Stimulated activated naive CD8-positive, alpha-beta T cell treated with anti-CD3 and anti-CD28 coated beads, Interleukin-15, amount 100 ng/mL, for 72 hours (primary cell): ENCODE measurements around the gene KIF24.
"Not testable (repeated sequence)": the region's sequence is repeated elsewhere in the genome, so short reads cannot be mapped to it uniquely, and the experiment has no call there.

Experiments
- ATAC-seq: fragments of 150-1000 bp; cut with Tn5 transposase; 2 replicates; pipeline ENCODE4 v1.10.0; 2021; ENCODE audit warnings: mild to moderate bottlenecking, moderate library complexity
- DNase-seq, 2 donors: peaks; one replicate each; pipeline ENCODE4 v3.0.0; 2021 to 2022
- H3K27ac Mint-ChIP-seq, 2 donors: one replicate each; pipeline ENCODE4 v1.8.0; 2022; ENCODE audit warnings: mild to moderate bottlenecking in 2 of 2, mixed read lengths in 2 of 2, moderate library complexity in 2 of 2
- H3K27me3 Mint-ChIP-seq: one replicate; pipeline ENCODE4 v1.8.0; 2022; ENCODE audit warnings: mixed read lengths
- H3K4me1 Mint-ChIP-seq: one replicate; pipeline ENCODE4 v1.8.0; 2022; ENCODE audit warnings: mild to moderate bottlenecking, mixed read lengths
- H3K4me3 Mint-ChIP-seq, 2 donors: one replicate each; pipeline ENCODE4 v1.8.0; 2022; ENCODE audit warnings: mild to moderate bottlenecking in 2 of 2, mixed read lengths in 2 of 2, moderate library complexity in 1 of 2
- H3K9me3 Mint-ChIP-seq, 2 donors: one replicate each; pipeline ENCODE4 v1.8.0; 2022; ENCODE audit warnings: mixed read lengths in 2 of 2

Gene KIF24

GRCh38 chr9:34338665-34339385 is 9.8 kb upstream of the KIF24 start:
- ATAC-seq (no peak), DNase-seq (no peak)
- Mint-ChIP-seq H3K9me3 (no peaks in the 10 kb centered on the region), H3K4me1 (peaks cover 10% of the 10 kb centered on the region), H3K4me3 (no peak overlapping the region), H3K27me3 (no peaks in the 10 kb centered on the region), H3K27ac (no peak overlapping the region)

- H3K4me1 Mint-ChIP-seq, result peaks cover 10% of the 10 kb centered on the region
- not testable (repeated sequence) for H3K27ac Mint-ChIP-seq, H3K27me3 Mint-ChIP-seq, DNase-seq, H3K4me3 Mint-ChIP-seq, ATAC-seq, H3K9me3 Mint-ChIP-seq
Measured at GRCh38 chr9:34338079-34338478, 9.0 kb upstream of the KIF24 start.

DNA sequence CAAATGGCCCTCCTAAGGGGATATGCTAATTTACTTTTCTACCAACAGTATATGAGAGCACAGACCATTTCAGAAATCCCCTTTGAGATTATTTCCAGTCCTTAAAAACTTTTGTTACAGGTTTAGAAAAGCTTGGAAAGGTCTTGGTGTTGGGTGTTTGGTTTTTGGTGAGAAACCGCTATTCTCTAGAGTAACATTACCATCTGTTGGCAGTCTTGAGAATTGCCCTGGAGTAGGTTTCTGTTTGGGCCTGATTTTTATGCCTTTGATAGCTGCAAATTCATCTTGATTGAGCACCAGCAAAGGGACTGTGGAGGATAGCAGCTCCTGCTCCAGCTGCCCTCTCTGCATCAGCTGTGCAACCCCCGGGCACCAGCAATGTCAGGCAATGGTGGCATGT is 8.3 kb upstream of the KIF24 start:
- no peak for DNase-seq
- H3K9me3 Mint-ChIP-seq, result no peaks in the 10 kb centered on the region
- peaks cover 16% of the 10 kb centered on the region for H3K4me1 Mint-ChIP-seq
- H3K27ac Mint-ChIP-seq, result no peak overlapping the region
- H3K4me3 Mint-ChIP-seq, result no peak overlapping the region
- H3K27me3 Mint-ChIP-seq, result no peaks in the 10 kb centered on the region
- no peak for ATAC-seq

GRCh38 chr9:34335376-34335775 is 6.3 kb upstream of the KIF24 start:
- H3K27ac Mint-ChIP-seq, result no peak overlapping the region
- no peaks in the 10 kb centered on the region for H3K9me3 Mint-ChIP-seq
- H3K4me3 Mint-ChIP-seq, result no peak overlapping the region
- peaks cover 32% of the 10 kb centered on the region for H3K4me1 Mint-ChIP-seq
- no peak for DNase-seq
- no peaks in the 10 kb centered on the region for H3K27me3 Mint-ChIP-seq
- ATAC-seq, result no peak

DNA sequence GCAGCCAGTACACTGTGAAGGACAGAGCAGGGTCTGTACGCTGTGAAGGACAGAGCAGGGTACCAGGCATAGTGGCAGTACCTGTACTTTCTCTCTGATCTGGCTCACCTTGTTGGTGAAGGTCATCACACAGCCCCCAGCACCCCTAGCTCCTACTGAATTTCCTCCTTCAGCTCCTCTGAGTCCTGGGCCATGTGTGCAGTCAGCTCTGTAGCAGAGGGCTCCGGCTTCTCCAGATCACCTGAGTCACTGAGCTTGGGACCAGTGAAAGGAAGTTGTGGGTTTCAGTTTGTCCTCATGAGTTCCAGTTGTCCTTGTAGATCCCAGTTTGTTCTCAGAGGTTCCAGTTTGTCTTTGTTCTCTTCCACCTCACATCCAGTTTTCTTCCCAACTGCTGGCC is 5.8 kb upstream of the KIF24 start:
- H3K9me3 Mint-ChIP-seq, result no peaks in the 10 kb centered on the region
- H3K27me3 Mint-ChIP-seq, result no peaks in the 10 kb centered on the region
- DNase-seq, result no peak
- ATAC-seq, result no peak
- peaks cover 37% of the 10 kb centered on the region for H3K4me1 Mint-ChIP-seq
- H3K27ac Mint-ChIP-seq, result no peak overlapping the region
- H3K4me3 Mint-ChIP-seq, result no peak overlapping the region

GRCh38 chr9:34334337-34334824 is 5.3 kb upstream of the KIF24 start:
- H3K4me1 Mint-ChIP-seq, result peaks cover 39% of the 10 kb centered on the region
- H3K9me3 Mint-ChIP-seq, result no peaks in the 10 kb centered on the region
- H3K27ac Mint-ChIP-seq, result peak overlapping the region; percentile 69 to 87
- no peak for ATAC-seq
- no peak for DNase-seq
- no peak overlapping the region for H3K4me3 Mint-ChIP-seq
- H3K27me3 Mint-ChIP-seq, result no peaks in the 10 kb centered on the region

GRCh38 chr9:34333836-34334235 is 4.8 kb upstream of the KIF24 start:
- Mint-ChIP-seq H3K4me3 (no peak overlapping the region), H3K27me3 (no peaks in the 10 kb centered on the region), H3K9me3 (no peaks in the 10 kb centered on the region), H3K27ac (no peak overlapping the region), H3K4me1 (peaks cover 39% of the 10 kb centered on the region)
- no peak for DNase-seq
- ATAC-seq, result no peak

DNA sequence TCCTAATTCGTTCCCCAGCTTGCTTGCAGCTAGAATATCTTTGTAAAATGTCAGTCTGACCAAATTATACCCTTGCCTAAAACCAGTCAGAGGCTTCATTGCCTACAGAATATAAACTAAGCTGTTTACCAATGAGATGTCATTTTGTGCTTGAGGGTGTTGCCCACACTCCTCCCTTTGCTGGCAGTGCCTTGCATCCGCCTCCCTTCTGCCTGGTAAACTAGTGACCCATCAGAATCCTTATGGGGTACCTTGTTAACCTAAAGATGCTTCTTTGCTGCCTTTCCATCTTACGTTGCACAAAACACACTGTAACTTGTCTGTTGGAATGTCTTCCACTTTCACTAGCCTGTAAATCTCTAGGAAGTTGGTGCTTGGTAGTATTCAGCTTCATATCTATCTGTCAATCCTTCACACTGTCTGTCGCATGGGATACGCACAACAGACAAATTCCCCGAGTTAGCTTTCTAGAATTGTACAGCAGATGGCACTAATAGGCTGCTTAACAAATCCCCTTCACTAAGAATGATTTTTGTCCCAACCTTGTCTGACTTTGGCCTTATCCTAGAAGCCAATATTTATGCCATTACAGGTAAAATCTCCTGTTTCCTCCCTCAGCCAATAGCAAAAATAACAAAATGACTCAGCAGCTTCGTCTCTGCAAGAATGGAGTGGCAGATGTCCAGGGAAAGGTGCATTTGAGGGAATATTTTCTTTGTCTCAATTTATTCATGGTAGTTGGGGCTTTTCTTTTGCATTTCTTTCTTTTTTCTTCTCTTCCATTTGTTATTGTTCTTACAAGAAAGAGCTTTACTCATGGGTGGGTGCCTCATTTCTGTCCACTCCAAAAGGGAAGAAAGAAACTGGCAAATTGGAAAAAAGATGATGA is 3.3 kb upstream of the KIF24 start:
- no peak for DNase-seq
- H3K27ac Mint-ChIP-seq, result no peak overlapping the region
- H3K4me1 Mint-ChIP-seq, result peaks cover 47% of the 10 kb centered on the region
- no peaks in the 10 kb centered on the region for H3K27me3 Mint-ChIP-seq
- H3K4me3 Mint-ChIP-seq, result peak overlapping the region in 1 of 2 donors; percentile 19
- no peak for ATAC-seq
- H3K9me3 Mint-ChIP-seq, result no peaks in the 10 kb centered on the region

GRCh38 chr9:34331196-34331595 is 2.1 kb upstream of the KIF24 start:
- no peak for DNase-seq
- no peak overlapping the region for H3K4me3 Mint-ChIP-seq
- H3K4me1 Mint-ChIP-seq, result peaks cover 48% of the 10 kb centered on the region

DNA sequence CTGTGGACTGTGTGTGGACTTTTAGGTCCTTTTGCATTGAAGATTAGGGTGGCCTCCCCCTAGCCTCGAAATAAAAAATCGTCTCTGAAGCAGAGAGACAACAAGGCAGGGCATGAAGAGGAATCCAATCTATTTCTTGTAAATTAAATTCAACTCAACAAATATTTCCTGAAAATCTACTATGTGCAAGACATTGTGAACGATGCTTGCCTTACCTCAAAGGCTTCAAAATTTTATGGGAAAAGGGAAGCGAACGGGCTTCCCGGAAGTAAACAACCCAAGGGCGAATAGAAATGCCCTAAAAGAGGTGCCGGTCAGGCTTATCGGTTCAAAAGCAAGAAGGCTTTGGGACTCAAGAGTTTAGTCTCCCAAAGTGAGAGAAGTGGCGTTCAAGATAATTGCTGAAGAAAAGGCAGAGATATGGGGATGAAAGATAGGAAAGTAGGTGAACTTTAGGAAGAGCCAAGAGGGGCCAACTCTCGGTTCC is 525 bp downstream of the KIF24 start:
- ATAC-seq (no peak), DNase-seq (no peak)
- Mint-ChIP-seq H3K4me1 (peaks cover 38% of the 10 kb centered on the region), H3K9me3 (no peaks in the 10 kb centered on the region), H3K27ac (peak overlapping the region; percentile 99 to 100), H3K27me3 (no peaks in the 10 kb centered on the region), H3K4me3 (peak overlapping the region; percentile 96 to 97)

More at GRCh38 chr9:34331196-34331595, 2.1 kb upstream of the KIF24 start:
- H3K27ac Mint-ChIP-seq, result no peak overlapping the region
- ATAC-seq, result no peak
- no peaks in the 10 kb centered on the region for H3K27me3 Mint-ChIP-seq
- H3K9me3 Mint-ChIP-seq, result no peaks in the 10 kb centered on the region

GRCh38 chr9:34326690-34327089 is 2.4 kb downstream of the KIF24 start:
- H3K27ac Mint-ChIP-seq, result no peak overlapping the region

DNA sequence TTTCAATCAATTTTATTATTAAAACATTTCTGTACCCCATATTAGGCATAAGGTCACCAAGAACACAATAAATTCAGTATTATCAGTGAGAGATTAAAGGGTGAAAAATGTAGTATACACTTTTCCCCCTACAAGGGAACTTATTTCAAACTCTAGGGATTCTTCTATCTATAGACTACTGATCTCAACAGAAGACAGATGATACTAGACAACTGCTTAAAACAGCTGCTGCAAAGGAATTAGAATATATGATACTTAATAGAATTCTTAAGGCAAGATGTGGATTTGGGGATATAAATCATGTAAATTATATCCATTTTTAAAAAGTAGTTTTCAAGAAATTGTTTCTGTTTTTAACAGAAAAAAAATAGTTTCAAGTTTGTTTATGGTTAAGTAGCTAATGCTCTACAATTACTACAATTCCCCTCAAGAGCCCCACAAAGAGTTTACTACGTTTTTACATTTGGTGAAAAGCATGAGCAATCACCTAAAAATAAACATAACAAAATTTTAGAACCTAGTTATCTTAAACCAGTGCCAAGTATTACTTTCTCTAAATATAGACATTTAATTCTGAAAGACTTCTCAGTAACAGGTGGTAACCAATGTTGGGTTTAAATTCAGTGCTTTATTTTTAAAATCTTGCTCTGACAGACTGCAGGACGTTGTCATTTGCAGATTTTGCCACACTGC is 6.0 kb downstream of the KIF24 start:
- Mint-ChIP-seq H3K9me3 (no peaks in the 10 kb centered on the region), H3K4me3 (no peak overlapping the region), H3K27me3 (no peaks in the 10 kb centered on the region), H3K27ac (no peak overlapping the region), H3K4me1 (peaks cover 9% of the 10 kb centered on the region)
- DNase-seq, result no peak
- no peak for ATAC-seq

More at GRCh38 chr9:34326690-34327089, 2.4 kb downstream of the KIF24 start:
- no peak for ATAC-seq
- Mint-ChIP-seq H3K27me3 (no peaks in the 10 kb centered on the region), H3K4me1 (peaks cover 25% of the 10 kb centered on the region), H3K4me3 (no peak overlapping the region), H3K9me3 (no peaks in the 10 kb centered on the region)
- no peak for DNase-seq

GRCh38 chr9:34321451-34321850 is 7.6 kb downstream of the KIF24 start:
- no peak for DNase-seq
- H3K4me3 Mint-ChIP-seq, result no peak overlapping the region
- H3K4me1 Mint-ChIP-seq, result no peaks in the 10 kb centered on the region
- ATAC-seq, result no peak
- no peaks in the 10 kb centered on the region for H3K27me3 Mint-ChIP-seq
- no peaks in the 10 kb centered on the region for H3K9me3 Mint-ChIP-seq
- H3K27ac Mint-ChIP-seq, result no peak overlapping the region

DNA sequence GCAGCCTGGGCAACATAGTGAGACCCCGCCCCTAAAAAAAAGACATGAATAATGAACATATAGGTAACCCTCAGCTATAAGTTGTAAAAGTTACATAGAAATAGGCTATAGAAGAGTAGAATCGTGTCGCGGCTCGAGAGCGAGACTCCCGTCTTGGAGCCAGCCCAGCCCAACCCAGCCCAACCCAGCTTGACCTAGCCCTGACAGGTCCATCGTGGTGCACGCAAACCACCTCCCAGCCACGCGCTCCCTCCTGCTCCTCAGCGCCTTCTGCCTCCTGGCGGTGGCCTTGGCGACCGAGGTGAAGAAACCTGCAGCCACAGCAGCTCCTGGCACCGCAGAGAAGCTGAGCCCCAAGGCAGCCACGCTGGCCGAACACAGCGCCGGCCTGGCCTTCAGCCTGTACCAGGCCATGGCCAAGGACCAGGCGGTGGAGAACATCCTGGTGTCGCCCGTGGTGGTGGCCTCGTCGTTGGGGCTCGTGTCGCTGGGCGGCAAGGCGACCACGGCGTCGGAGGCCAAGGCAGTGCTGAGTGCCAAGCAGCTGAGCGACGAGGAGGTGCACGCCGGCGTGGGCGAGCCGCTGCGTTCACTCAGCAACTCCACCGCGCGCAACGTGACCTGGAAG is 10.8 kb downstream of the KIF24 start:
- H3K4me3 Mint-ChIP-seq, result no peak overlapping the region
- DNase-seq, result no peak
- H3K4me1 Mint-ChIP-seq, result no peaks in the 10 kb centered on the region
- no peak overlapping the region for H3K27ac Mint-ChIP-seq
- no peaks in the 10 kb centered on the region for H3K27me3 Mint-ChIP-seq
- no peaks in the 10 kb centered on the region for H3K9me3 Mint-ChIP-seq
- ATAC-seq, result no peak

- Mint-ChIP-seq H3K4me1 (no peaks in the 10 kb centered on the region), H3K27me3 (no peaks in the 10 kb centered on the region), H3K4me3 (no peak overlapping the region), H3K9me3 (no peaks in the 10 kb centered on the region), H3K27ac (no peak overlapping the region)
- DNase-seq, result no peak
- ATAC-seq, result no peak
Measured at GRCh38 chr9:34317436-34317835, 11.6 kb downstream of the KIF24 start.
